Upper lobe of left lung (tissue), 4 donors: ENCODE measurements around the gene MCEMP1.

Source experiments
- EP300 ChIP-seq, 4 donors: sonication (generic); formaldehyde crosslinking; IDR thresholded peaks; one replicate each; pipeline ENCODE4 v1.5.1; 2017; ENCODE audit warnings: antibody characterized with exemption in 4 of 4, control low read depth in 2 of 4
- POLR2A ChIP-seq, 4 donors: fragments of 450-650 bp; IDR thresholded peaks; one replicate each; pipeline ENCODE4 v1.5.1; 2016 to 2017; ENCODE audit warnings: antibody characterized with exemption in 4 of 4, mild to moderate bottlenecking in 2 of 4
- POLR2AphosphoS5 ChIP-seq, 2 donors: sonication (generic); formaldehyde crosslinking; IDR thresholded peaks; one replicate each; pipeline ENCODE4 v1.5.1; 2017; ENCODE audit warnings: antibody characterized with exemption in 2 of 2
- TF ChIP-seq, protein P1 (sequence below), 6 experiments: fragments of 450-650 bp in 4 of 6; fragments of 200-600 bp in 2 of 6; sonication (generic) in 2 of 6; IDR thresholded peaks; one replicate each; pipeline ENCODE4 v1.5.1; 2016 to 2019; ENCODE audit warnings: antibody characterized with exemption in 6 of 6

DNA sequence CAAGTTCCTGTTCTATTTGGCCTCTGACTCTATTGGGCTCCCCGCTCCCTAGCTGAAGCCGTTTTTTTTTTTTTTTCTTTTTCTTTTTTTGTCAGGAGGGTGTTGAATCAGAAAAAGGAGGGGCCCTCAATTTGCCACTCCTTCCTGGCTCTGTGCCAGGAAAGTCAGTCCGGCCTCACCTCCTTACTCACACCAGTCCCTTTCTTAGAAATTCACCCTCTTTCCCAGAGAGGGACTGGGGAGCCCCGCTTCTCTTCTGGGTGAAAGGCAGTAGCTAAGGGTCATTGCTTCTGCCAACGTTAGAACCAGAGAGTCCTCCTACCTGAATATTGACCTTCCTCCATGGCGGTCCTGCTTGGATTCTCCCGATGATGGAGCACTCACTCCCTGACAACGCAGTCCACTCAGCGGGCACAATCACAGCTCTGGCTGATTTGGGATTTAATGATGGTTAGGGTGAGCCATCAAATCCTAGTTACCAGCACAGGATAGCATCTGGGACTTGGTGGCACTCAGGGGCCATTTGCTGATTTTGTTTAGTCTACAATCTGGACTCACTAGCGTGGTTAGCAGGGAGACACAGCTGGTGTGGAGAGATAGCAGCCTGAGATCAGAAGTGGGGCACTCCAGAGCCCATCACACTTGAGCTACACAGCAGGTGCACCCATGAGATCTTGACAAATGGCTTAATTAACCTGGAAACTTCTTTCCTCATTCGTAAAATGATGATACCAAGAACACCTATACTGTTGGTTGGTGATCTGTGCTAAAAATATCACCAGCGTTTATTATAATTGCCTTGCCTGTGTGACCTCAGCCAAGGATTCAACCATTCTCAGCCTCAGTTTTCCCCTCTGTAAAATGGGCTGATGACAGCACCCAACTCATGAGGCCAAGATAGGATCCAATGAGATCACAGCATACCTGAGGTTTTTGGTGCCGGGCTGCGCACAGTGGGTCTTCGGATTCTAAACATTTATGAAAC lies 22.8 kb downstream of the MCEMP1 start:
- TF ChIP-seq, protein P1, sequence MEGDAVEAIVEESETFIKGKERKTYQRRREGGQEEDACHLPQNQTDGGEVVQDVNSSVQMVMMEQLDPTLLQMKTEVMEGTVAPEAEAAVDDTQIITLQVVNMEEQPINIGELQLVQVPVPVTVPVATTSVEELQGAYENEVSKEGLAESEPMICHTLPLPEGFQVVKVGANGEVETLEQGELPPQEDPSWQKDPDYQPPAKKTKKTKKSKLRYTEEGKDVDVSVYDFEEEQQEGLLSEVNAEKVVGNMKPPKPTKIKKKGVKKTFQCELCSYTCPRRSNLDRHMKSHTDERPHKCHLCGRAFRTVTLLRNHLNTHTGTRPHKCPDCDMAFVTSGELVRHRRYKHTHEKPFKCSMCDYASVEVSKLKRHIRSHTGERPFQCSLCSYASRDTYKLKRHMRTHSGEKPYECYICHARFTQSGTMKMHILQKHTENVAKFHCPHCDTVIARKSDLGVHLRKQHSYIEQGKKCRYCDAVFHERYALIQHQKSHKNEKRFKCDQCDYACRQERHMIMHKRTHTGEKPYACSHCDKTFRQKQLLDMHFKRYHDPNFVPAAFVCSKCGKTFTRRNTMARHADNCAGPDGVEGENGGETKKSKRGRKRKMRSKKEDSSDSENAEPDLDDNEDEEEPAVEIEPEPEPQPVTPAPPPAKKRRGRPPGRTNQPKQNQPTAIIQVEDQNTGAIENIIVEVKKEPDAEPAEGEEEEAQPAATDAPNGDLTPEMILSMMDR (IDR thresholded peaks at IDR 0.05): no peak
- TF ChIP-seq POLR2A (IDR thresholded peaks at IDR 0.05) (no peak), POLR2AphosphoS5 (IDR thresholded peaks at IDR 0.05) (no peak), EP300 (IDR thresholded peaks at IDR 0.05) (no peak)
